ENCODE results near the gene PLRG1. TPM values are rescaled to one million over a fixed set of nuclear protein-coding genes. Genes with fewer than 3 reads are reported as not detected.

Gene PLRG1
- total RNA-seq, 1 donor from 2014 or later = 70.3 TPM

Other genes starting within 250 kb of the PLRG1 start
- 0.17 and 8.3 TPM in 2 replicates for gene DCHS2, start 58.6 kb downstream of the PLRG1 start, total RNA-seq
- not detected in 2 replicates for gene FGB, start 12.6 kb upstream of the PLRG1 start, total RNA-seq
- not detected in 2 replicates for gene FGA, start 40.3 kb upstream of the PLRG1 start, total RNA-seq
- 0.19 TPM in 1 of 2 replicates, not detected in the other for gene FGG, start 62.3 kb upstream of the PLRG1 start, total RNA-seq
- not detected in 2 replicates for gene LRAT, start 193.6 kb upstream of the PLRG1 start, total RNA-seq
- gene RBM46, start 230.9 kb upstream of the PLRG1 start, total RNA-seq = 0.70 TPM in 1 of 2 replicates, not detected in the other